Adrenal gland (tissue), 5 donors: ENCODE results near the gene MACROD2.
"Not testable (repeated sequence)": the region's sequence is repeated elsewhere in the genome, so short reads cannot be mapped to it uniquely, and the experiment has no call there.

Experiments used
- CTCF ChIP-seq, 6 experiments: fragments of 450-650 bp in 4 of 6; fragments of 200-600 bp in 2 of 6; sonication (generic) in 1 of 6; IDR thresholded peaks; 1 replicate in 5 of 6; 2 replicates in 1 of 6; pipeline versions ENCODE4 v1.5.1 to v1.8.0; 2016 to 2021; ENCODE audit warnings: antibody characterized with exemption in 6 of 6, mild to moderate bottlenecking in 2 of 6, moderate library complexity in 1 of 6
- POLR2A ChIP-seq, 2 donors: fragments of 450-650 bp; IDR thresholded peaks; one replicate each; pipeline ENCODE4 v1.6.1; 2017; ENCODE audit warnings: antibody characterized with exemption in 2 of 2, mild to moderate bottlenecking in 2 of 2, moderate library complexity in 1 of 2
- donor health status: DM: no; HTN: no; CAD: no.

GRCh38 chr20:14270751-14271150 lies 275.4 kb downstream of the MACROD2 start:
- not testable (repeated sequence) for TF ChIP-seq CTCF, POLR2A (IDR thresholded peaks at IDR 0.05)
